GM21515 (cell line): ENCODE results near the gene ARHGEF10L.

Experiments used
- ATAC-seq: cut with Tn5 transposase; IDR thresholded peaks from one replicate; pipeline ENCODE4 v1.9.1; 2021; ENCODE audit not compliant: unreplicated experiment

Gene ARHGEF10L

DNA sequence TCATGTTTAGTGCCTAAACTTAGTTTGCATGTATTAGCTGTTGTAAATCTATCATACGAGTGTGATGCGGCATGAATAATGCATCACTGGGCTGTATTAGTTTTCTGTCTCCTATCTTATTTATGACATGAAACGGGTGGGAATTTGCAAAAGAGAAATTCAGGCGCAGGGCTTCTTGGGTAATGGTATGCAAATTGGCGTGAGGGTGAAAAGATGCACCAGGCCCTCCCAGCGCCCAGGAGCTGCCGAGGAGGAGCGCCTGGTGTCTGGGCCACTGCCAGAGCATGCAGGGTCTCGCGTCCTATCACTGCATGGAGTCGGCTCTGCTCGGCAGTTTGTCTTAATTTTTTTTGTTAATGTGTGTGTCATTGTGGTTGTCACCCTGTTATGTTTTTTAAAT, 132.7 kb downstream of the ARHGEF10L start:
- ATAC-seq, result no peak

DNA sequence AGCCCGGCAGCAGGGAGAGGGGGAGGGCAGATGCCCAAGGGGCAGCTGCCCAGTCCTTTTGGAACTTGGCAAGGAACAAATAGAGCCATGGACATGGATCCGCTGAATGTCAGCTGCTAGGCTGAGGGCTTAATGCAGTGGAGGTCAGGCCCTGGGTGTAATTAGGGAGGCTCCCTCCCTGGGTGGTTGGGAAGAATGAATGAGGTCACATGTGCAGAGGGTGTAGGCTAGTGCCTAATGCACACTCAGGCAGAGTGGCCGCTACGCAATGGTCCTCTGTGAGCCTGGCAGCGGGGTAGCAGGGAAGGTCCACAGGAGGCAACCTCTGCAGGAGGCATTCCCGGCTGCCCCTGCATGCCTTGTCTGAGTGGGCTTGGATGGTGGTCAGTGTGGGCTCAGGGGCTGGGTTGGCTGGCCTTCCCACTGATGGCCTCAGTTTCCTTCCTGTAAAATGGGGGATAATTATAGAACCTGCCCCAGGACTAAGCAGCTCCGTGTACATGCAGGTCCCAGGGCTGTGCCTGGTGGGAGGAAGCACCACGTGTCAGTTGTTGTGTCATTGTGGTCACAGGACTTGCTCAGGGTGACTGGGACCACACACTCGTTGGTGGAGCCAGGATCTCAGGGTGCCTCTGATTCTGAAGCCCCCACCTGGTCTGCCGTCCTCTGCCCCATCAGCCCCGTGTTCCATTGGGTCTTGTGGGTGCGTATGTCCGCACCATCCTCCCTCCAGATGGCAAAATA, 134.0 kb downstream of the ARHGEF10L start:
- ATAC-seq, result no peak

DNA sequence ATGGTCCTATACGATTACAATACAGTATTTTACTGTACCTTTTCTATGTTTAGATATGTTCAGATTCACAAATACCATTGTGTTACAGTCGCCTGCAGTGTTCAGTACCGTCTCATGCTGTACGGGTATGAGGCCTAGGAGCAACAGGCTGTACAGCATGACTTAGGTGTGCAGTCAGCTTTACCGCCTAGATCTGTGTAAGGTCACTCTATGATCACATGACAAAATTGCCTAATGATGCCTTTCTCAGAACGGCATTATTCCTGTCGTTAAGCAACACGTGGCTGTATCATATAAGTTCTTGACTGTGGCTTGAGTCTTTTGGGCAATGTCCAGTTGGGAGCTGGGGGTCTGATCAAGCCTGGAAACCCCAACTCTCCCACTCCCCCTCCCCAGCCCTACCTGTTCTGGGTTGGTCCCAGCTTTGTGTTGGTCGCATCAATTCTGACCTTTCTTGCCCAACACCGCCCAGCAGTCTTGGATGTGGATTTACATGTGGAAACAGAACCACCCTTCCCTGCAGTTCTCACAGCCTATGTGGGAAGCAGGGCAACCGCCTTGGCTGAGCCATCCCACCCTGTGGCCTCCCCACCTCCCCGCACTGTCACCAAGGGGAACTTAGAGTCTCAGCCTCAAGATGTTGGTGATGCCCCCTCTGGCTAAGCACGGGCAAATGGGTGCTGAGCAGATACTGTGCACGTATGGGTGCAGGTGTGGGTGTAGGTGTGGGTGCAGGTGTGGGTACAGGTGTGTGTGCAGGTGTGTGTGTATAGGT, 135.4 kb downstream of the ARHGEF10L start:
- no peak for ATAC-seq

DNA sequence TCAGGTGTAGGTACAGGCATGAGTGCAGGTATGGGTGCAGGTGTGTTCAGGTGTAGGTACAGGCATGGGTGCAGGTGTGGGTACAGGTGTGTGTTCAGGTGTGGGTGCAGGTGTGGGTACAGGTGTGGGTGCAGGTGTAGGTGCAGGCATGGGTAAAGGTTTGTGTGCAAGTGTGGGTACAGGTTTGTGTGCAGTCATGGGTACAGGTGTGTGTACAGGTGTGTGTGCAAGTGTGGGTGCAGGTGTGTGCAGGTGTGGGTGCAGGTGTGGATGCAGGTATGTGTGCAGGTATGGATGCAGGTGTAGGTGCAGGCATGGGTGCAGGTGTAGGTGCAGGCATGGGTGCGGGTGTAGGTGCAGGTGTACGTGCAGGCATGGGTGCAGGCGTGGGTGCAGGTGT, 136.2 kb downstream of the ARHGEF10L start:
- ATAC-seq, result no peak

DNA sequence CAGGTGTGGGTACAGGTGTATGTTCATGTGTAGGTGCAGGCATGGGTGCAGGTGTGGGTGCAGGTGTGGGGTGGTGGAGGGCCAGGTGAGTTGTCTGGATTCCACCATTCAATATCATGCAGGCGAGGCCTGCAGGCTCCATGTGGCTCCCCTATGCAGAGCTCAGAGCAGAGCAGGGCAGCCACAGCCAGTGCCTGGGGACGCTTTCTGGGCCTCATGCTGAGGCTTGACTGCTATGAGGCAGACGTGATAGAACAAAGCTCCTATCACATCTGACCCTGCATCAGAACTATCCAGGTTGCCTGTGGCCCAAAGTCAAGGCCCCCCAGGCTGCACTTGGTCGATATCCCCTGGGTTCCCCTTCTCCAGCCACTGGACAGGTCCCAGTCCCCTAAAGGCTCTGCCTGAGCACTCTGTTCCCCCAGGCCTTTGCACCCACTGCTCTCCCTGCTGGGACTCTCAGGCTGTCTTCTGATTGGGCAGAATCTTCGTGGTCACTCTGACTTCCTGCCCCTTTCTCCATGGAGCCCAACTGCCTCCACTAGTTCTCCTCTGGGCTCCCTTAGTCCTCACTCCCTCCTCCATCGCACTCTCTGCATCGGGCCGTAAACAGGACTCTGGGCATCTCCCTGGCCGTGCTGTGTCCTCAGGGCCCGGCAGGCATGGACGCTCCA, 137.0 kb downstream of the ARHGEF10L start:
- ATAC-seq, result no peak

DNA sequence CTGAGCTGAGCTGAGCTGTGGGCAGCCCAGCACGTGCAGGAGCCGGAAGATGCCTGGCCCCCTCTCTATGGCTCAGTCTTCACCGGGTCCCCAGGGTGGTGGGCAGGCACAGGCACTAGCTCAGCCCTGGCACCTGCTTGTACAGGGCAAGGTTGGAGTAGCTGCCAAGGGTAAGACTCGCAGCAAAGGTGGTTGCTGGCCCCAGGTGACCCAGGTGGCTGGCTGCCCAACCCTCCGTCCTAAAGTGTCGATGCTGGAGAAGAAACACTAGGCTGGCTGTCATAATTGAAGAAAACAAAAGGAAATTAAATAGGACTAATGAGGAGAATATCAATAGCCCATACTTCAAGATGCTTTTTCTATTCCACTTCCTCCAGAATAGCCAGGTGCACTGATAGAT, 138.5 kb downstream of the ARHGEF10L start:
- ATAC-seq, result no peak

DNA sequence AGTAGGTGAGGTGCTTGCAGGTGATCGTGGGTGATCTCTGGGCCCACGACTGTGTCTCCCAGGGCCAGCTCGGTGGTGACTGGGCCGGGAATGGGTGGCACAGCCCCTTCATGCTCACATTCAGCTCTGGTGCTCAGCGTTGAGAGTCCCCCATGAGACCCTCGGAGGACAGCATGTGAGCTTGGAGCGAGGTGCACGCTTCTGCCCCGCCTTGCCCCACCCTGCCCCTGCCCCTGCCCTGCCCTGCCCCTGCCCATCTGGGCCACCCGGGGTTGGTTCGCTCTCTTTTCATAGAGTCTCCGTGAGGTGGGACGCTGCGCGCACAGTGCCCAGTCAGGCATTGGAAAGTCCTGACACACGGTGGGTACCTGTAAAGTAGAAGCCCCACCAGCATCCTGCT, 140.4 kb downstream of the ARHGEF10L start:
- no peak for ATAC-seq

DNA sequence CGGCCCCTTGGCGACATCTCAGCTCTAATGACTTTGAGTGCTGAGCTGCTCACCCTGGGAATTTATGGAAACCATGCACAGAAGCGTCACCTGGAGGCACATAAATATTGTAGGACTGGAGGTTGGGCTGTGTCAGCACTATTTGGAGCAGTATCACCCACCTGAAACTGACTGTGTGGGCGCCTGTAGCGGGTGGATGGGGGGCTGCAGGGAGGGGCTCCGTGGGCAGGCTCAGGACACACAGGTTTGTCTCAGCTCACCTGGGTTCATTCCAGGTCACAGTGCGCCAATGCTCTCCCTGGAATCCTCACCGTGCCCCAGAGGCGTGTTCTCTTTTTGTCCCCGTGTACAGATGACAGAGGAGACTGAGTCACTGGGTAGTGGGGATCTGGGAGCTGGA, 140.8 kb downstream of the ARHGEF10L start:
- ATAC-seq, result no peak

DNA sequence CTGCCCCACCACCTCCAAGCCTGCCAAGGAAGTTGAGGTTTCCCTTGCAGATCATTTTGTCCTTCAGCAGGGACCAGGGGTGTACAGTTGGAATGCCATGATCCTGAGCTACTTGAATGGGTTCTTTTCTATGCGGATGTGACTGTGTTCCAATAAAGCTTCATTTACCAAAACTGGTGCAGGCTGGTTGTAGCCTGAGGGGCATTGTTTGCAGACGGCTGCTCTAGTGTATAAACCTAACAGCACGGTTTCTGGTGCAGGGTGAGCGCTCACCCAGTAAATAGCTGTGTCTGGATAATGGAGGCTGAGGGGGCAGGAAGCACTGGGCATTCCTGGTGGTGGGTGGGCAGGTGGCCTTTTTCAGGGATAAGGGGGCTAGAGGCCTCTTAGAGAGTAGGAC, 142.9 kb downstream of the ARHGEF10L start:
- no peak for ATAC-seq

DNA sequence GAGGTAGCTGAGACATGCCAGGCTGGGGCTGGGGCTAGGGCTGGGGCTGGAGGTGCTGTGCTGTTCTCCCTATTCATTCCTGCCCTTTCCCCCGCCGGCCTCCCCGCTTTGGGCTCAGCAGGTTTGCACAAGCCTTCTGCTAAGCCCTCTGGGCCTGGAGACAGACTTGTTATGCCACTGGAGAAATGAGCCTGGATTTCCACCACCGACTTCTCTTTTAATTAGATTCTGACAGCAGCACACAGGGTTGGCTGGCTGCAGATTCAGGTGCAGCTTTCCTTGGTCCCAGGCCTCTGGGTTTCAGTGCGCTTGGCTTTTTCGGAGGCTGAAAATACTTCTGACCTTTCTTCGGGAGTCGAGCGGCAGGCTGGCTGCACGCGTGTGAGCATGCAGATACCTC, 144.1 kb downstream of the ARHGEF10L start:
- no peak for ATAC-seq

DNA sequence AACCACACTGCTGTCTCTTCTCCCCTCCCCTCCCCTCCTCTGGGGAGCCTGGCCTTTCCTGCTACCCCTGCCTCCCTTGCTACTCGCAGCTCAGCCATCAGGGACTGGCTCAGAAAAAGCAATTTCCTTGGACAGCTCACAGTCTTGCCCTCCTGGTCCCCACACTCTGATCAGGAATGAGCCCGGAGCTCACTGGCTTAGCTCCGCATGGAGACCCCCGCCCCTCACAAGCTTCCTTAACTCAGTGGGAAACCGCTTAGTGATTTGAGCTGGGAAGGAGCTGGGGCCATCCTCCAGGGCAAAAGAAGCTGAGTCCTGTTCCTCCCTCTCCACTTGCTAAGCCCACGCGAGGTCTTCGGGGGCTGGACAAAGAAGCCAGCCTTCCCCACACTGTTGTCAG, 145.3 kb downstream of the ARHGEF10L start:
- no peak for ATAC-seq

DNA sequence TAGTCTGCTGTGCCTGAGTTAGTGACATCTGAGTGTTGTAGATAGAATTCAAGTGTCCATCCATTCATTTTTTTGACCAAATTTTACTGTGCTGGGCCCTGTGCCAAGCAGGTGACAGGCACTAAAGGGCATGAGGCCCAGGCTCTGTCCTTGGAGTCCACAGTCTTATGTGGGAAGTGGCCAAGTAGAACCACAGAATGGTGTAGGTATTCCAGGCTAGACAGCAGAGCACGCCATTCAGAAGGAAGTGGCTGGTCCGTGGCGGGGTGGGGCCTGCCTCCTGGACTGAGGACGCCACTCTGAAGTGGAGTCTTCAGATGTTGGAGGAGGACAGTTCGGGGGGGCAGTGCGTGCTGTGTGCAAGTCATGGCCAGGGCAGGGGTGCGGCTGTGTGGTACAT, 146.8 kb downstream of the ARHGEF10L start:
- no peak for ATAC-seq

DNA sequence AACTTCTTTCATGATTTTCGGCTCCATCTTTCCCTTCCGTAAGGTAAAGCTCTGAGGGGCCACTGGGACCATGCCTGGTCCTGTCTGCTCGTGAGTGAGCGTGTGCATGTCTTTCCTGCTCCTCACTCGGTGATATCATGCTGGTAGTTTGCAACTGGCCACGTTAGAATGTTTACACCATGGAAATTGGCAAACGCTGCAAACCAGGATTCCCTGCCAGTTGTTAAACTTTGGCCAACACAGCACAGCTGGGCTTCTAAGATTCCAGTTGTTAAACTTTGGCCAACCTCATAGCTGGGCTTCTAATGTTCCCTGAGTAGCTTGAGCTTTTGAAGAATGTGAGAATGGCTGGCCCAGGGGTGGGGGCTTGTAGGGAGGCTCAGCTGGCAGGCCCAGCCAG, 147.6 kb downstream of the ARHGEF10L start:
- ATAC-seq, result no peak

DNA sequence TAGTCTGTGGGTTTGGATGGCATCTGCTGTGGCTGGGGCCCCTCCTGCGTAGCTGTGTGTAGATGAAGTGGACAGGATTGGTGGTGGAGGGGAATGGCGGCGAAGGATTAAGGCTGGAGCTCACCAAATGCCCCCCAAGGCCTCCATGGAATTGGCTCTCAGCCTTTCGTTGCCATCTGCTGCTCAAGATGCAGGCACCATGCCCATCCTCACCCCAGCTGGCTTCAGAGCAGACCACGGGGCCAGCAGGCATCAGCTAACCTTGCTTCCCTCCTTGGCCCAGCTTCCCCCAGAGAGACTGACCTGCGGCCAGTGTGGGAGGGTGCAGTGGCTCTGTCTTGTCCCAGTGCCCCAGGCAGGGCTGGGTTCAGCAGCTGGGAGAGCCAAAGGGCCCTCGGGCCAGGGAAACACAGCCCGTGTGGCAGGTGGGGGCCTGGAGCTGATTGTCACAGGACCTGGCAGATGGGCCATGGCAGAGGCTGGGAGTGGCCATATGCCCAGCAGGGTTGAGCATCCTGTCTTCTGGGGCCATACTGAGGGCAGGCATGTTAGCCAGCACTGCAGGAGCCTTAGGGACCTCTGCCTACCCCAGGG, 148.8 kb downstream of the ARHGEF10L start:
- ATAC-seq, result no peak

DNA sequence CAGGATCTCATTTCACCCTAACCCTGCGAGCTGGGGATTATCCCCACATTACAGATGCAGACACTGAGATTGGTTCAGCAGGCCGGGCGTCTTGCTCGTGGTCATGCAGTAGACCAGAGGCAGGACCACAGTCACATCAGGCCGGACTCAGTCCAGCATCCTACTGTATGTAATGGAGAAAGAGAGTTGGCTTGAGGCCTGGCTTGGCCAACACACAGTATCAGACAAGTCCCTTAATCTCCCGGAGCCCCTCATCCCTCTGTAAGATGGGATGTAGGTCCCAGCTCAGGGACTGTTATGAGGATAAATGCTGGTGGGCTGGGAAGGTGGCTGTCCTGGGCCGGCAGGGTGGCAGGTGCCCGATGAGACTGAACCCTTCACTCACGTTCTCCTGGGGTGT, 149.5 kb downstream of the ARHGEF10L start:
- no peak for ATAC-seq

DNA sequence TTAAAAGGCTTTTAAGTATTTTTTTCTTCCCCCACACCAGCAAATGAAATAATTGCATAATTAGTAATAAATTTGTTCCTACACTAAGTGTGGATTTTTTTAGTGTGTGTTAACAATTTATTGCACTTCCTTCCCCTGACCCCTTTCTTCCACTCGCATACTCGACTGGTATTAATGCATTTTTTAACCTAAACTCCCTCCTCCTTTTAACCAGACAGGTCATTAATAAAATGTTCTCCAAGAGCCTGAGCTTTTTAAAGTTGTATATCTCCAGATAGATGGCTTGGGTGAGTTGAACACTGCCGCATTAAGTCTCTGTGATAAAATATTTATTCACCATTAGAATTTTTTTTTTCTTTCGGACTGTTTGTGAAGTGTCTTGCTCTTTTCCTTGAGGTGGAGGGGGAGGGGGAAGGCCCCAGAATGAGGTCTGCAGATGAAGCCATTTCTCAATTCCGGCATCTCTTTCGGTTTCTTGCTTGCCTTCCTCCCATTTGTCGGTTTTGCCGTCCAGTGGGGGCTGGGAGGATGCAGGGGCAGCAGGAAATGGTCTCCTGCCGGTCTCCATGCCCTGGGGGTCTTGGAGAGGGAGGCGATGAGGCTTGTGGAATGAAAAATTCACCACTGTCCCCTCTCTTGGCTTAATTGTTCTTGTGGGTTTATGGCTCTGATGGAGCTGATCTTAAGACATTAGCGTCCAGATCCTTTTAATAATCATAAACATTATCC, 151.6 kb downstream of the ARHGEF10L start:
- ATAC-seq, result no peak

DNA sequence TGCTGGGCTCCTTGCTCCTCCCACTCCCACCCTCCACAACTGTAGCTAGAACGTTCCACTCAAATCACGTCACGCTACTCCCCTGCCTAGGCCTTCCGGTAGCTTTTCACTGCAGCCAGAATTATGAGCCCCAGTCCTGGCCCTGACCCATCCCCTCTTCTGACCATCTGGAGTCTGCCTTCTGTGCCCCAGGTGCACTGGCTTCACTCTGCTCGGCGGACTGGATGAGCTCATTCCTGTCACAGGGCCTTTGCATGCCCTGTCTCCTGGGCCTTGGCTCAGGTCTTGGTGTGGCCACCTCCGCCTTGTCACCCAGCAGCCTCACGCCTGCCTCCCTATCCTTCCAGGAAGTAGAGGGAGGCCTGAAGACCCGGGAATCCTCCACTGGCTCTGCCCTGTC, 153.1 kb downstream of the ARHGEF10L start:
- ATAC-seq, result no peak

DNA sequence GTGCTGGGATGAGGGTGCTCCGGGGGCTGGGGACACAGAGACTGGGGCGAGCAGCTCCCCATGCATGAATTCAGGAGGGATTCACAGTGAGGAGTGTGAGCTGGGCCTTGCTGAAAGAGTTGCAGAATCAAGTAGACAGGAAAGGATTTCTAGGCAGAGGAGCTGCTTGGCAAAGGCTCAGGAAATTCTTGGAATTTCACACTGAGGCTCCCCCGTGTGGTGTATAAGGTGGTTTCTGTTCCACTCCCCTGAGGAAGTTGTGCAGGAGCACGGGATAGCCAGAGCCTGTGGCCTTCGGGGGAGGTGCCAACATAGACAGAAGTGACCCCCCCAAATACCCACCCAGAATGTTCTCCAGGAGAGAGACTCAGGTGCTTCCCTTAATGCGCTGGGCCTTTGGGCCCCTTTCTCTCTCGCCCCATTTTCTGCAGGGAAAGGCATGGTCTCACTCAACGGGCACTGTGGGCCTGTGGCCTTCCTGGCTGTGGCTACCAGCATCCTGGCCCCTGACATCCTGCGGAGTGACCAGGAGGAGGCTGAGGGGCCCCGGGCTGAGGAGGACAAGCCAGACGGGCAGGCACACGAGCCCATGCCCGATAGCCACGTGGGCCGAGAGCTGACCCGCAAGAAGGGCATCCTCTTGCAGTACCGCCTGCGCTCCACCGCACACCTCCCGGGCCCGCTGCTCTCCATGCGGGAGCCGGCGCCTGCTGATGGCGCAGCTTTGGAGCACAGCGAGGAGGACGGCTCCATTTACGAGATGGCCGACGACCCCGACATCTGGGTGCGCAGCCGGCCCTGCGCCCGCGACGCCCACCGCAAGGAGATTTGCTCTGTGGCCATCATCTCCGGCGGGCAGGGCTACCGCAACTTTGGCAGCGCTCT, 157.2 kb downstream of the ARHGEF10L start:
- no peak for ATAC-seq

DNA sequence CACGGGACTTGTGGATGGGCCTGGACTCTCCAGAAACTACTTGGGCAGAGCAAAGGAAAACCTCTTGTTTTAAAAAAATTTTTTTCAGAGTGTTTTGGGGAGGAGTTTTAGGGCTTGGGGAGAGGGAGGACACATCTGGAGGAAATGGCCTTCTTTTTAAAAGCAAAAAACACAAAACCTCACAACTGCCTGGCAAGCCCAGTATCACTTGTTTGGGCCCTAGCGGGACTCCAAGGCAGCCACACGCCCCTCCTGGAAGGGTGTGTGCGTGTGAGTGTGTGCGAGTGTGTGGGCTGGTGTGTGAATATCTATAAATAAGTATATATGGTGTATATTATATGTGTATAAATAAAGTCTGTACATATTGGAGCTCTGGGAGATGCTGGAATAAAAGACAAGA, 158.0 kb downstream of the ARHGEF10L start:
- ATAC-seq, result no peak

DNA sequence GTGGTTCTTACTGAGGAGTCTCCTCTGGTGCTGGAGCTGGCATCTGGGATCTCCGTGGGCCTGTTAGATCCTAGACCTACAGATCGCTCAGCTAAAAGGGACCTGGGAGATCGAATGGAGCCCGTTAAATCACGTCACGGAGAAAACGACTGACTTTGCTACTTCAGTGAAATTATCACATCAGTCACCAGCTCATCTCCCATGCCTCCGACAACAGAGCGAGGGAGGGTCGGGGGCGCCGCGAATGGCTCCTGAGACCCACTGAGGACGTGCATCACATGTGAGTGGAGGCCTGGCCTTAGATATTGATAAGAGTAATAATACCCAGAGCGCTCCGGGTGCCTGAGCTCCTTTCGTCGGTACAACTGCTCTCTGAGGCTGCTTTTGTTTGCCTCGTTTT, 160.1 kb downstream of the ARHGEF10L start:
- ATAC-seq, result no peak
